Breast epithelium (tissue), 4 donors: ENCODE measurements around the gene XPO5. TPM values are rescaled to one million over a fixed set of nuclear protein-coding genes. Genes with fewer than 3 reads are reported as not detected.

Source experiments
- DNase-seq, 2 donors: peaks; one replicate each; pipeline ENCODE4 v3.0.0-alpha.2; 2019; ENCODE audit warnings: low spot score in 2 of 2
- H3K27ac ChIP-seq, 2 donors: fragments of 200-600 bp; sonication (generic) in 1 of 2; one replicate each; pipeline ENCODE4 v1.5.1; 2016 to 2019; ENCODE audit warnings: mild to moderate bottlenecking in 1 of 2
- H3K27me3 ChIP-seq, 2 donors: fragments of 200-600 bp; sonication (generic) in 1 of 2; one replicate each; pipeline versions ENCODE4 v1.5.1 to v1.6.0; 2017 to 2019; ENCODE audit warnings: control low read depth in 1 of 2, mild to moderate bottlenecking in 1 of 2
- H3K36me3 ChIP-seq: fragments of 200-600 bp; one replicate; pipeline ENCODE4 v1.5.1; 2019
- H3K4me1 ChIP-seq, 2 donors: fragments of 200-600 bp; sonication (generic); one replicate each; pipeline ENCODE4 v1.5.1; 2016 to 2019; ENCODE audit warnings: control low read depth in 1 of 2
- H3K4me3 ChIP-seq, 3 donors: fragments of 200-600 bp; sonication (generic); 1 replicate in 2 of 3; 2 replicates in 1 of 3; pipeline ENCODE4 v1.5.1; 2016 to 2019; ENCODE audit warnings: mild to moderate bottlenecking in 3 of 3, moderate library complexity in 2 of 3
- H3K9me3 ChIP-seq, 2 donors: fragments of 200-600 bp; sonication (generic) in 1 of 2; one replicate each; pipeline ENCODE4 v1.5.1; 2016 to 2019; ENCODE audit warnings: control low read depth in 1 of 2
- POLR2A ChIP-seq: fragments of 450-650 bp; IDR thresholded peaks from one replicate; pipeline ENCODE4 v1.6.1; 2016; ENCODE audit warnings: antibody characterized with exemption, mild to moderate bottlenecking, moderate library complexity
- POLR2AphosphoS5 ChIP-seq, 3 donors: sonication (generic); formaldehyde crosslinking; IDR thresholded peaks; one replicate each; pipeline ENCODE4 v1.6.1; 2017; ENCODE audit warnings: antibody characterized with exemption in 3 of 3
- intact Hi-C: fragments of 100-400 bp; cut with DNase I; formaldehyde crosslinking; loops from one replicate; pipeline ENCODE4 v1.15.1; 2023; ENCODE audit warnings: low total_unique reads
- total RNA-seq, 3 donors: library from RNA; depleted of rRNA; stranded (reverse); fragments of >200 nt; gene quantifications; one replicate each; pipeline ENCODE4 v1.1.0, GENCODE V29; 2016
- TF ChIP-seq, protein P1 (sequence below), 3 donors: fragments of 450-650 bp; IDR thresholded peaks; one replicate each; pipeline ENCODE4 v1.5.1; 2016 to 2017; ENCODE audit warnings: antibody characterized with exemption in 3 of 3, mild to moderate bottlenecking in 3 of 3, moderate library complexity in 3 of 3

Gene XPO5
- total RNA-seq, 3 donors from 2014 or later, result 16.5 to 28.8 (median 27.2) TPM

DNA sequence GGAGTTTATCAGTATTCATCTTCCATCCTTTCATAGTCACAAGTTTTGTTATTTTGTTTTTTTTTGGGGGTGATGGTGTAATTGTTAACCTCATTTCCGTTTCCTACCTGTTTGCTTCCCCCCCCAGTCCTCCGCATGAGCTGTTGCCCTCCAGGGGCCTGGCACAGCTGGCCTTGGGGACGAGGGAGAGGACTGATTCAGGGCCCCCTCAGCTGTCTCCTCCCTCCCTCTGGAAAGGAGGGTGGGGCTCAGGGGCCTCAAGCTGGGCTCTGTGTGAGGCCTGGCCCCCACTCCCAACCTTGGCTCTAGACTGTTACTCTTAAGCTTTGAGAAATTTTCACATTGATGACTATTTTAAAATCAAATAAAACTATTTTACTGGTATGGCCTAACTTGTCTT, 69.7 kb downstream of the XPO5 start:
- Histone ChIP-seq H3K27ac (peak overlapping the region in 1 of 2 donors; percentile 40), H3K9me3 (no peaks in the 10 kb centered on the region), H3K4me3 (no peak overlapping the region), H3K27me3 (no peaks in the 10 kb centered on the region), H3K36me3 (peaks cover 4% of the 10 kb centered on the region), H3K4me1 (no peaks in the 10 kb centered on the region)
- intact Hi-C loops, result loop anchor here (10.0 kb wide), 2 partner anchors 51 to 141 kb away; partner anchors contain the start of genes DLK2 and ZNF318
- DNase-seq, result no peak
- TF ChIP-seq POLR2AphosphoS5 (IDR thresholded peaks at IDR 0.05), result no peak
- TF ChIP-seq POLR2A, result no peak
- TF ChIP-seq, protein P1, sequence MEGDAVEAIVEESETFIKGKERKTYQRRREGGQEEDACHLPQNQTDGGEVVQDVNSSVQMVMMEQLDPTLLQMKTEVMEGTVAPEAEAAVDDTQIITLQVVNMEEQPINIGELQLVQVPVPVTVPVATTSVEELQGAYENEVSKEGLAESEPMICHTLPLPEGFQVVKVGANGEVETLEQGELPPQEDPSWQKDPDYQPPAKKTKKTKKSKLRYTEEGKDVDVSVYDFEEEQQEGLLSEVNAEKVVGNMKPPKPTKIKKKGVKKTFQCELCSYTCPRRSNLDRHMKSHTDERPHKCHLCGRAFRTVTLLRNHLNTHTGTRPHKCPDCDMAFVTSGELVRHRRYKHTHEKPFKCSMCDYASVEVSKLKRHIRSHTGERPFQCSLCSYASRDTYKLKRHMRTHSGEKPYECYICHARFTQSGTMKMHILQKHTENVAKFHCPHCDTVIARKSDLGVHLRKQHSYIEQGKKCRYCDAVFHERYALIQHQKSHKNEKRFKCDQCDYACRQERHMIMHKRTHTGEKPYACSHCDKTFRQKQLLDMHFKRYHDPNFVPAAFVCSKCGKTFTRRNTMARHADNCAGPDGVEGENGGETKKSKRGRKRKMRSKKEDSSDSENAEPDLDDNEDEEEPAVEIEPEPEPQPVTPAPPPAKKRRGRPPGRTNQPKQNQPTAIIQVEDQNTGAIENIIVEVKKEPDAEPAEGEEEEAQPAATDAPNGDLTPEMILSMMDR (IDR thresholded peaks at IDR 0.05), result no peak

DNA sequence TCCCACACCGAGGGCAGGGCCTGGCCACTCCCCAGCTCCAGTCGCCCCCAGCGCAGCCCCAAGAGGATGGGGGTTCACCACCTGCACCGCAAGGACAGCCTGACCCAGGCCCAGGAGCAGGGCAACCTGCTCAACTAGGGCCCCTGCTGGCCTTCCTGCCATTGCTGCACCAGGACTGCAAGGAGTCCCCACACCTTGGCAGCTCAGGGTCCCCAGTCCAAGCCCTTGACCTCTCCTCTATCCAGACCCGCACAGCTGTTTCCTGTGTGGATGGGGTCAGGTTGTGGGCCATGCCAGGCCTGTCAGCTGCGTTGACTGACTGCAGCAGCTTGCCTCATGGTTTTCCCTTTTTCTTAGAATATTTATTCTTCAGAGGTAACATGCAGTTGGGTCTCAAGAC, 70.1 kb downstream of the XPO5 start:
- H3K9me3 ChIP-seq, result no peaks in the 10 kb centered on the region
- intact Hi-C loops, result loop anchor here (10.0 kb wide), 2 partner anchors 51 to 141 kb away; partner anchors contain the start of genes DLK2 and ZNF318
- H3K4me1 ChIP-seq, result no peaks in the 10 kb centered on the region
- peaks cover 4% of the 10 kb centered on the region for H3K36me3 ChIP-seq
- no peaks in the 10 kb centered on the region for H3K27me3 ChIP-seq
- no peak overlapping the region for H3K4me3 ChIP-seq
- H3K27ac ChIP-seq, result no peak overlapping the region
- DNase-seq, result no peak
- no peak for TF ChIP-seq POLR2AphosphoS5 (IDR thresholded peaks at IDR 0.05)
- TF ChIP-seq POLR2A, result no peak
- TF ChIP-seq, protein P1 (IDR thresholded peaks at IDR 0.05), result no peak

DNA sequence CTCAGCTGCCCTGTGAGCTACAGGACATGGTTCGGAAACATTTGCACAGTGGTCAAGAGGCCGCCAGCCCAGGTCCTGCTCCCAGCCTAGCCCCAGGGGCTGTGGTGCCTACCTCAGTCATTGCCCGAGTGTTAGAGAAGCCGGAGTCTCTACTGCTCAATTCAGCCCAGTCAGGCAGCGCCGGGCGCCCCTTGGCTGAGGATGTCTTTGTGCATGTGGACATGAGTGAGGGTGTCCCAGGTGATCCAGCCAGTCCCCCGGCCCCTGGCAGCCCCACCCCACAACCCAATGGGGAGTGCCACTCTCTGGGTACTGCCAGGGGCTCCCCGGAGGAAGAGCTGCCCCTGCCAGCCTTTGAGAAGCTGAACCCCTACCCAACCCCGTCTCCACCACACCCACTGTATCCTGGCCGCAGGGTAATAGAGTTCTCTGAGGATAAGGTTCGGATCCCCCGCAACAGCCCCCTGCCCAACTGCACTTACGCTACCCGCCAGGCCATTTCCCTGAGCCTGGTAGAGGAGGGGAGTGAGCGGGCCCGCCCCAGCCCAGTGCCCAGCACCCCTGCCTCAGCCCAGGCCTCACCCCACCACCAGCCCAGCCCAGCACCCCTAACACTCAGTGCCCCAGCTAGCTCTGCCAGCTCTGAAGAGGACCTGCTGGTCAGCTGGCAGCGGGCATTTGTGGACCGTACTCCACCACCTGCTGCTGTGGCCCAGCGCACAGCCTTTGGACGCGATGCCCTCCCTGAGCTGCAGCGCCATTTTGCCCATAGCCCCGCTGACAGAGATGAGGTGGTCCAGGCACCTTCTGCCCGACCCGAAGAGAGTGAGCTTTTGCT, 70.9 kb downstream of the XPO5 start:
- no peak for DNase-seq

DNA sequence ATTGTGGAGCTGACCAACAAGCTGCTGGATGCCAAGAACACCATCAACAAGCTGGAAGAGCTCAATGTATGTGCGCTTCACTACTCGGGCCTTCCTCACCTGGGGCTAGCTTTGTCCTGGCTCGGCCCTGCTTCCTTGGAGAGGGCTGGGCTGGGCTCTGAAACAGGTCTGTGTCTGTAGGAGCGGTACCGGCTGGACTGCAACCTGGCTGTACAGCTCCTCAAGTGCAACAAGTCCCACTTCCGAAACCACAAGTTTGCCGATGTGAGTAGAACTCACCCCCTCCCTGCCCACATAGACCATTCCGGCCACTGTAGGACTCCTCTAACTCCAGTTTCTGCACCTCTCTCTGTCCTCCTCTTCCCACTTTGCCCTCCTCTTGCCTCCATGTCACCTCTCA, 72.4 kb downstream of the XPO5 start:
- H3K36me3 ChIP-seq, result peaks cover 4% of the 10 kb centered on the region
- intact Hi-C loops, result loop anchor here (10.0 kb wide), 2 partner anchors 49 to 139 kb away; partner anchors contain the start of genes DLK2 and ZNF318
- TF ChIP-seq POLR2A (no peak), POLR2AphosphoS5 (IDR thresholded peaks at IDR 0.05) (no peak)
- TF ChIP-seq, protein P1 (IDR thresholded peaks at IDR 0.05), result no peak

More for the DNA sequence above, 70.9 kb downstream of the XPO5 start:
- TF ChIP-seq, protein P1 (IDR thresholded peaks at IDR 0.05), result no peak
- TF ChIP-seq POLR2AphosphoS5 (IDR thresholded peaks at IDR 0.05), result no peak
- TF ChIP-seq POLR2A, result no peak
- peaks cover 4% of the 10 kb centered on the region for H3K36me3 ChIP-seq
- H3K4me3 ChIP-seq, result no peak overlapping the region
- no peaks in the 10 kb centered on the region for H3K27me3 ChIP-seq
- no peaks in the 10 kb centered on the region for H3K9me3 ChIP-seq
- no peaks in the 10 kb centered on the region for H3K4me1 ChIP-seq
- intact Hi-C loops, result loop anchor here (10.0 kb wide), 2 partner anchors 50 to 140 kb away; partner anchors contain the start of genes DLK2 and ZNF318
- no peak overlapping the region for H3K27ac ChIP-seq

DNA sequence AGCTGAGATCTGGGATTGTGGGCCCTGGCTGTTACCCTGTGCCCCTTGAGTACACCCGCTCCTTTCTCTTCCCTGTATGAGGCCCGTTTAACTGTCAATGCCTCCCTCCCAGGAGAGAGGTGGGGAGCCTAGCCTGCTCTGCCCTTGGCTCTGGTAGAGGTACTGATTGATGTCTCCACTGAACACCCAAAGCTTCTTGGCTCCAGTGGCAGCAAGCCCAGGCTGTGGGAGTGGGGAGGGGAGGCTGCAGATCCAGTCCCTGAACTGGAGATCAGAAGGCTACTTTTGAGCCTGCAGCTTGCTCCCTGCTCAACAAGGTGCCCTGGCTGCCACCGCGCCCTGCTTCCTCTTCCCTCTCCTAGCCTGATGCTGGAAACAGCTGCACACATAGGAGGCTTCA, 73.2 kb downstream of the XPO5 start:
- no peak overlapping the region for H3K4me3 ChIP-seq
- peaks cover 4% of the 10 kb centered on the region for H3K36me3 ChIP-seq
- H3K27ac ChIP-seq, result no peak overlapping the region
- H3K9me3 ChIP-seq, result no peaks in the 10 kb centered on the region
- no peaks in the 10 kb centered on the region for H3K27me3 ChIP-seq
- DNase-seq, result no peak
- TF ChIP-seq POLR2AphosphoS5 (IDR thresholded peaks at IDR 0.05) (no peak), POLR2A (no peak)
- TF ChIP-seq, protein P1 (IDR thresholded peaks at IDR 0.05), result no peak
- intact Hi-C loops, result loop anchor here (10.0 kb wide), 2 partner anchors 48 to 138 kb away; partner anchors contain the start of genes DLK2 and ZNF318
- H3K4me1 ChIP-seq, result no peaks in the 10 kb centered on the region

More for the DNA sequence above, 72.4 kb downstream of the XPO5 start:
- no peaks in the 10 kb centered on the region for H3K27me3 ChIP-seq
- H3K4me1 ChIP-seq, result no peaks in the 10 kb centered on the region
- DNase-seq, result no peak
- H3K9me3 ChIP-seq, result no peaks in the 10 kb centered on the region
- no peak overlapping the region for H3K27ac ChIP-seq
- H3K4me3 ChIP-seq, result no peak overlapping the region
